ENCODE data around the gene NR2F2.

NR2F2 gene

DNA sequence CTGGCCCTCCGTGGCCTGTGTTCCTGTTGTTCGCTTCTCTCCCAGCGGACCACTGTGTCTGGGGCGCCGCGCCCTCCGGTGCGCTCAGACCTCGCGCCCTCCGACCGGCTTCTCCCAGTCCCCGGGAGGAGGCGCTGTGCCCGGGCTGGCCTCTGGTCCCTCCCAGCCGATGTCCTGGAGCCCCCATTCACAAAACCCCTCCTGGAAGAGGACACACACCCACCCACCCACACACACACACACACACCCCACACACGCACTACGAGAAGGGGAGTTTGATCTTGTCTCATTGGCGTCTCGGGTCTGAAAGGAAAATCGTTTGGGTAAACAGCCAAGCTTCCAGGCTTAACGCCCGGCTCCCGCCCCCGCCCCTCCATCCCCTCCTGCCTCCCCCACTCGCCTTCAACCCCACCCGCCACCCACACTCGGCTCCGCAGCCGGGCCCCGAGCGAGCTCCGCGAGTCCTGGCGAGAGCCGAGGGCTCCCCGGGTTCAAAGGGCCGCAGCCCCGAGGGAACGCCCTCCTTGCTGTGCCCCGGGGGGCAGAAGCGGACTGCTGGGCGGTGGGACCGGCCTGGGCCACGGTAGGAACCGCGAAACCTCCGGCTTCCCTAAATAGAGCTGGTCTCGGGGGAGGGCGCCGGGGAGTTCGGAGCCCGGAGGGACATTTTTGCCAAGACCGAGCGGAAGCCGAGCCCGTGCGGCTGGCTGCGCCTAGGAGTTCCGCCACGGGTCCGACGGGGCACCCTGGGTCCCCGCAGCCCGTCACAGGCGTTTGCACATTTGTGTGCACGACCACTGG lies 23.6 kb downstream of the NR2F2 start:
- DNase-seq (ENCODE audit: low read depth) = no peak

DNA sequence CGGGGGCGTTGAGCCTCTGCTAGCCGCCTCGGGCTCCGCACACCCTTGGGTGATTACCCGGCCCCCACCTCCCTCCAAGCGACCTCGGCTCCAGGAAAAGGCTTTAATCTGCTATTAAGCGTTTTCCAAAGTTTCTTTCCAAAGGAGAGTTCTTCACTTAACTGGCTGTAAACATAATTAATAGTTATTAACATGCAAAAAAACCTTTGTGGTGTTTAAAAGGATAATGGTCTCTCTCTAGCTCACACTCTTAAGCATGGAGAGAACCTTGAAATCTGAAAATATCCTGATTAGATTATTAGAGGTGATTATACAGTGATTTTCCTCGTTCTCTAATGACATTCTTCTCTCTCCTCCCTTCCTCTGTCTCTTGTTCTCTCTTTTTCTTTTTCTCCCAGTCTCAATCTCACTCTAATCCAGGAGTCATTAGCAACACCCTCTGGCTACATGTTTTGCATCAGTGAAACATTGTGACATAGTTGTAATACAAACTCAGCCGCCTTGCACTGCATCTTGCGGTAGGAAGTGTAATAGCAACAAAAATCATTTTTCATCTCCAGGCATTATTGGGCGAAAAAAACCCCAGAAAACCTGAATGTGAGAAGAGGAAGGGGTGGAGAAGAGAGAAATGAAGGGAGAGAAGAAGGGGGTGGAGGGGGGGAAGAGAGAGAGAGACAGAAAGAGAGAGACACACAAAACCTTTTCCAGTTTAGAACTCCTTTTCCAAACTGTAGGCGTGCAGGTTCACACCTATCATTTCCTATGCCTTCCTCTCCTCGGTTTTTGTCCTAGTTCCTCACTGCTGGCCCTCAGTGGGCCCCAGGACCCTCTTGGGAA lies 24.4 kb downstream of the NR2F2 start:
- DNase-seq (ENCODE audit: low read depth) = no peak

DNA sequence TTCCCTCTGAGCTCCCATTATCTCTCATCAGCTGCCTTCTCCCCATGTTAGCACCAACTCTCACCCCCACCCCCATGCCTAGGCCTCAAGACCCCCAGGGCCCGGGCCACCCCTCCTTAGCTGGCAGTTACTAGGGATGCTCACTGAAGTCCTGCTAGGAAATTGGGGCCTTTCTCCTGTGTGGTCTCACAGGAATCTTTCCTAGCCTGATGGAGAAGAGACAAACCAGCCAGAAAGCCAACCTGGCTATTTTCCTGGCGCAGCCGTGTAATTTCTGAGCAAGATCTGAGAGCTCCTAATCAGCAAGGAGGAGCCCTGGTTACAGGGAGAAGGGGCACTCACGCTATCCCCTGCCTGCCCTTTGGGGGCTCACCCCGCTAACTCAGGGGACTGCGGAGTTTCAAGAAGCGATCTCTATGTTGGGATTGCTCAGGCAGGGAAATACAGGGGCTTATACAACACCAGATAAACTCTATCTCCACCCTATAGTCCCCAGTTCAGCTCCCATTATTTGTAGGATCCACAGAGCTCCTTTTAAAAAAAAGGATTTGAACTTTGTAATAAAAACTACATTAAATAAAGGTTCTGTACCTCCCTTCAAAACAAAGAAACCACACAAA lies 25.2 kb downstream of the NR2F2 start:
- DNase-seq (ENCODE audit: low read depth) = no peak

DNA sequence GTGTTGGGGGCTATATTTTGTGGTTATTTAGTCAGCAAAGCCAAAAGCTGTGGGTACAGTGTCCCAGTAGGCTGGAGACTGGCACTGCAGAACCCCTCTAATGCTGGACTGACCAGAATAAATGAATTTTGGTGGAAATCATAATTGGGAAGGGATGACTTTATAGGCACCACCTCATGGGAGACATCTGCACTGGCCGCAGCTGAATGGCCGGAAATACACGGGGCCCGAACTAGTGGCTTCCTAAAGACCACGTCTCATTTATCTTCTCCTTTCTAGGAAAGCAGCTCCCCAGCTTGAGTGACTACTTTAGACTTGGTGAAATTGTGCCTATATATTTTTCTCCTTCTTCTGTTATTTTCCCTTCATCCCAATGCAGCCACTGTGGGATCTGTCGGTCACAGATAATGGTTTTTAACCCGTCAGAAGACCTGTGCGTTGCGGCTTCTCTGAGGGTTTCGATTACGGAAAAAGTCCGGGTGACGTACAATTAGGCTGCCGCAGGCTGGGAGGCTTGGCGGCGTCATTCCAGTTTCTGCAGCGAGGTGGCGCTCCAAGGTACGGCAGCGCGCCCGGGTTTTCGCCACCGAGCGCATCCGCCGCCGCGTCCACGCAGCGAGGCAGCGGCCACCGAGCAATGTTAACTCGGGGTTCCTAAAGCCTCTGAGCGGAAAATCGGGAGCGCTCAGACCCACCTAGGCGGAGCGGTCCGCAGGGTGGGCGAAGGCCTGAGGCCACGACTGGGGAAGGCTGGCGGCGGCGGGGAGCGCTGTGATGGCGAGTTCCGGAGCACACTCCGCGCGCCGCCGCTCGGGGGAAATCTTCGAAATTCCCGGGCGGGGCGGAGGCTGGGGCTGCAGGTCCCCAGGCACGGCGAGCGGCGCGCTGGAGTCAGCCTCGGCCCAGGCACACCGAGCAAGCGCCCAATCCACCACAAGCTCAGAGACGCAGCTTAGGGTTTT lies 26.3 kb downstream of the NR2F2 start:
- peak; percentile 24 for DNase-seq (ENCODE audit: low read depth)

DNA sequence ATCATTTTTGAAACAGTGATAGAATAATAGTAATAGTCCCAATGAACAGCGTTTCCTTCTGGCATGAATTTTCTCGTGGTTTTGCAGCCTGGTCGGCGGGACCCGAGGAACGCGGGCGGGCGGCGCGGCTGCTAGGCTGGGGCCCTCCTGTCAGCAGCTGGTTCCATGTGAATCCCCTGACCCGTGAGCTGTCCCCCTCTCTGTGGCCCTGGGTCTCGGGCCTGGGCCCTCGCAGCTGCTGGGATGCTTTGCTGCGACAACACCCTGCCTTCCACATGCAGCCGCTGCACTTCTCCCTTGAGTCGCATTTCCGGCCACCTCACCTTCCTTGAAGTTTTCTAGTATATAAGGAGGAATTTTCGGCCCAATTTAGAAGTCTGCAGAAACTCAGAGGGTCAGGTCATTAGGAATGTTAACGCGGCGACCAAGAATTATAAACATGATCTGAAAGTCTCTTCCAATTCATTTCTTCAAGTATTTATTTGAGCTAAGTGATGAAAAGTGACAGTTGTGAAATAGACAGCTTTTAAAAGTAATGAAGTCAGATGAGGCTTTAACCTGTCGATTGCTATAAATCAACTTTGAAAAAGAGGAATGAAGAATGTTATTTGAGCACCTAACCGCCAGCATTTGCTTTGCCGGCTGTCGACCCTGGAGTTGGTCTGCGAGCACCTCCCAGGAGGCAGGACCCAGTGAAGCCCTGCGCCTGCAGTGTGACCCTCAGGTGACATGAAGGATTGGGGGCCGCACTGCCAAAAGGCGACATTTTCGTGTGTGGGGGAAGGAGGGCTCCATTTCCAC lies 27.7 kb downstream of the NR2F2 start:
- no peak for DNase-seq (ENCODE audit: low read depth)

DNA sequence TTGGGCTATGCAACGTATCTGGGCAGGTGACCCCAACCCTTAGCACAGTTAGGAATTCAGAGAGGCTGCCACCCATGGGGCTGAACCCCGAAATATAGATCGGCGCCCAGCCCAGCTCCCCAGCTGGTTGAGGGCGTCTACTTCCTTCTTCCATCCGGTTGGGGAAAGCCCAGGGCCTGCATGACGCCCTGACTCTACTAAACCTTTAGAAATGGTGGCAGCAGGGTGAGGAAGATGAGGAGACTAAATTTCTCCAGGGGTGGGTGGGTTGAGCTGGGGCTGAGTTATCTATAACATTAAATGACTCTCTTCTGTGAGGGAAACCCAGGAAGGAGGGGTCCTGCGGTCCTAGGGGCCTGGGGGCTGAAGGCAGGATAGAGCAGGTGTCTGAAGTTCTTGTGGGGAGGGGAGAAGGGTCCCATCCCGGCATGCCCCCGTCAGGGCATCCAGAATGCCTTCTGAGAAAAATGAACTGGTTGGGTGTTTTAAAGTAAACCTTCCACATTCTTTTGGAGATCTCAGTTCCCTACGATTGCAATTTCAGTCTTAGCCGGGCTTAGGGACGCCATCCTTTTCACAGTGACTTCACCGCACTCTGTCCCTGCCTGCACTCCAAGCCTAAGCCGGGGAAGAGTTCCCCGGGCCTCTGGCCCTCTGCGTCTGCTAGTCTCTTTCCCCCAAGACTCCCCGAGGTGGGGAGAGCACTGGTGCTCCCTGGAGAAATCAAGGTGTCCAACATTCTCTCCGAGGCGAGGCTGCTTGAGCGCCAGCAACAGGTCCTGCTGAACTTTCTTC lies 28.5 kb downstream of the NR2F2 start:
- DNase-seq (ENCODE audit: low read depth) = no peak

DNA sequence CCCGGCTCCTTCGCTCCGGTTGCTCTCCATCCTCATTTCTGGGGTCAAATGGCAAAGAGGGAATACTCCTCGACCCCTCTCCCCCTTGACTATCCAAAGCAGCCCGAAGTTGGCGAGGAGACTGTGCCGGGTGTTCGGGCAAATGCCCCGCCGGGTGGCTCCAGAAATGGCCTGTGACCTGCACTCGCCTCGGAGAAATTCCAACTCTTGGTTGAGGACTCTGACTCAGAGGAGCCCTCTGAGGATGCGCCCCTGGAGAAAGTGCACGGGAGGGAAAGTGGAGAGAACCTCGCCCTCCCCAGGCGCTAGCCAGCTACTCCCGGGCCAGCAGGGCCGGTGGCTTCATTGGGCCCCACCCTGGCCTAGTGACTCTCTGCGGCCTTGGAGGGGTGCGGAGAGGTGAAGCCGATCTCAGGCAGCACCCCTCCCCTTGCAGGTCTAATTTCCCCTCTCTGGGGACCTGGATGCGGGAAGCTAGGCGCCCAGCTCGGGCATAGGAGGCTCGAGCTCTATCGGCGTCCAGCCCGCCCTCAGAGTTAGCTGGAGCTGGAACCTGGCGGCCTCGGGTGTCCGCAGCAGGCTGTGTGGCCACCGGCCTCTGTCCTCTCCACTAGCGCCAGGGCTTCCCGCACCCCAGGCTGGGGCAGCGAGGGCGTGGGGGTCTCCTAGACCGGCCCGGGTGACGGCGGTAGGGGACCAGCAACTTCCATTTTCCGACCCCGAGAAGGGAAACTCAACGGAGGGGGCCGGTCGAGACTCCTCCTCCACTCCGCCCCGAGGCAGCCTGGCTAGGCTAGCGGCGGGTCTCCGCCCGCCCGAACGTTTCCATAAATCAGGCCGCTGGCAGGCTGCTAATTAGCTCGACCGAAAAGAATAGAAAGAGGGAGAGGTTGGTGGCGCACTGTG lies 29.4 kb downstream of the NR2F2 start:
- no peak for DNase-seq (ENCODE audit: low read depth)

DNA sequence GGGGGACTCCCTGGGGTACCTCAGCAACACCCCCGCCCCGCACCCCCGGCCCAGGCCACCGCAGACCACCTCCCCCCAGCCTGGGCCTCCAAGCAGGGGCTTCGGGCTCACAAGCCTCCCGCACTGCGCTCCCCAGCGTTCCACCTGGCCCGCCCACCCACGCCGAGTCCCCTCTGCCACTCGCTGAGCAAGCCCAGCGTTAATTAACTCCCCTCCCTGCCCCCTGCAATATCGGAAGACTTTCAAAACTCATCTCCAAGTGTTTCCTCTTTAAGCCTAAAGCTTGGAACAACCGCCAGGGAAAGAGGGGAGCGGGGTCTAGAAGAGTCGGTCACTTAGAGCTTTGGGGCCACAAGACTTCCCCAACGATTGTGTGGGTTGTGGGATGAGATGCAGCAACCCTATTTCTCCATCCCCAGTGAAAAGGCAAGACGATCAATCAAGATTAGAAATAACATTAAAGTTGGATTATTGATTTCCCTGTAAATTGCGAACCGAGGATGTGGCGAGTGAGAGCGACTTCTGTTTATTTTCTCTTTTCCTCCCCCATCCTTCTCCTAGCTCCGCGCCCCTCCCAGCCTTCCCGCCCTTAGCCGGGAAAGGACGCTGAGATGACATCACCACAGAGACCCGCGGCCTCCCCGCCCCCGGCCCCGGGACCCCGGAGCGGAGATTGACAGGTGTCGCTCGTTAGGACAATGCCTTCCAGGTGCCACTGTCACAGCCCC lies 30.2 kb downstream of the NR2F2 start:
- DNase-seq (ENCODE audit: low read depth) = no peak

DNA sequence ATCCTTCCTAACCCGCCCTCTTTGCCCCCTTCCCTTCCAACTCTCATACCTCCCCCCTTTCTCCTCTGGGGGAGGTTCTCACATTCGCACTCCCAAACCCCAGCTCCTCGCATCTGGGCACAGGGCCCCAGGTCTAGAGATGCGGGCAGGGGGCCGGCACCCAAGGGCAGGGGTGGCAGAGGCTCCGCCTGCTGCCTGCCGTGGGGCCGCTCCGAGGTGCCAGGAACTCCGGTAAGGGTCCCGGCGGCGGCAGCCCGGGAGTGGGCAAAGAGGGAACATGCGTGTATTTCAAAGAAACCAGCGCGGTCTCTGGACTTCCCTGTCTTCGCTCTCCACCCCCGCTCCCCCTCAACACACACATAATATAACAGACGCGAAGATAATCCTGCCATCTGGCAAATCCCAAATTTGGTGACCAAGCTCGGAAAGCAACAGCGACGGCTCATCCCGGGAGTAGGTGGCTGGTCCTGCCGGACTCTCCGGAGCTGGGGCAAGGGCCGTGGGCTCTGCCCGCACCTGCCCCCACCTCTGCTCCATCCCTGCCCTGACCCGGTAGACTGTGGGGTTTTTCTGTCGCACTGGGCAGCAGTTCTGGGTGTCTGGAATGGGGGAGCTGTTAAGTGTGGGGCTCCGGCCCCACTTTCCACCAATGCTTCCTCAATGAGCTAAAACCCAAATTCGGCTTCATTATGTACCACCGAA lies 31.0 kb downstream of the NR2F2 start:
- DNase-seq (ENCODE audit: low read depth) = no peak

DNA sequence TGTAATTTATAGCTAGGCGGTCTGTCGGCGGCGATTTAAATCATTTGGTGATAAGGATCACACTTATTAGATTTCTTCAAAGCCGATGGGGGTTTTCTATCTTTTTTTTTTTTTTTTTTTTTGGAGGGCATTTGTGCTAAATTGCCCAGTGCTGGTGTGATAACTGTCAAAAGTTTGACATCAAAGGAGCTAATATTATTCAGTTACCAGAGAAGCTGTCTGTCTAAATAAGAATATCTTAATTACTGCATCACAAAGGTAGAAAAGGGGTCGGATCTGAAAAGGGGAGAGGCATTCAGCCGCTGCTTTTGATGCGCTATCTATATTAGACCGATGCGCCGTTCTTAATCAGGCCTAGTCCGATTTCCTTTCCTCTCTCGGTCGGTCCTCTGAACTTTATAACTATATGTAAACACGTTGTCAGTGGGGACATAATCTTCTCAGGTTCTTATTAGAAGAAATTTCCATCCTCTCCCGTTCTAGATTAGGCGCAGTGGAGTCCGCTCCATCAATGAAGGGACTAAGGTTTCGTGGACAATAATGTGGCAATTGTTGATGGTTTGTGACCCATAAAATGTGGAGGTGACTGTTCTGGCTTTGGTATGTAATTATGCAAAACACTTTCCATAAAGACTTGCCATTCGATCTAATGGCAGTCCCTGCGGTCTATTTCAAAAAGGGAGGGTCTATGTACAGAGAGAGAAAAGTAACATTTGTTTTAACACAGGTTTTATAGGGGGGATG lies 31.7 kb downstream of the NR2F2 start:
- no peak for DNase-seq (ENCODE audit: low read depth)

DNA sequence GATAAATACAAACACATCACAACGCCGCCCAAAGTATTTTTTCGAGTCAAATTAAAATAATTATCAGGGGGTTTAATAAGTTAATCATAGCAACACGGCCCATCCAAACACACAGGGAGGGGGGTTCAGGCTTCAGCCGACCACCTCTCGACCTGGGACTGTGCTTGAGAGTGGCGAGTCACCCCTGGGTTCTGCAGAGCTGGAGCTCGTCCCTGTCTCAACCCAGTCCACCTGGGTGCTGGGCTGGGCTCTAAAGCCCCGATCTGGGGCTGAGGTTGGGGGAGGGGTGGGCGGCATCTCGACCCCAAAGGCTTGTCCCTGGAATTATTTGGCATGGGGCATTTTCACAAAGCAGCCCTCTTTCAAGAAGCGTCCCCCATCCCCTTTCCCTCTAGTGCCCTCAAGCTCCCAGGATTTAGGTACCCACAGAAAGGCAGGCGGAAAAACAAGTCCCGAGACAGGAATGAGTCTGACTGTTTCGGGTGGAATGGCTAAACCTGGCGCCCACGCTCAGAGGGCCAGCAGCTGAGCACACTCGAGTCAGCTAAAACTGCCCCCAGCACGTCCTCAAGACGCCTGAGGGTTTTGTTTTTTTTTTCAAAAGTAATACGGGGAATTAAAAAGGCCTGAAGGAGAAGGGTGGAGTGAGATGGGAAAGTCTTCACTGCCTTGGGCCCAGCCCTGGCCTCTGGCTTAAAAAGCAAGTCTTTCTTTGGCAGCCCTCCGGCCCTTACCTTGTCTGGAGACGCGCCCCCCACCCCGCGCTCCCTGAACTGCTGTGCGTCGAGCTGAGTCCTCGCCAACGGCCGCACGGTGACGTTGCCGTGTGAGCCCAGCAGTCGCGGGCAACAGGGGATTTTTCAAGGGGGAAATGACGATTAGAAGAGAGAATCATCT lies 32.5 kb downstream of the NR2F2 start:
- DNase-seq (ENCODE audit: low read depth) = no peak

DNA sequence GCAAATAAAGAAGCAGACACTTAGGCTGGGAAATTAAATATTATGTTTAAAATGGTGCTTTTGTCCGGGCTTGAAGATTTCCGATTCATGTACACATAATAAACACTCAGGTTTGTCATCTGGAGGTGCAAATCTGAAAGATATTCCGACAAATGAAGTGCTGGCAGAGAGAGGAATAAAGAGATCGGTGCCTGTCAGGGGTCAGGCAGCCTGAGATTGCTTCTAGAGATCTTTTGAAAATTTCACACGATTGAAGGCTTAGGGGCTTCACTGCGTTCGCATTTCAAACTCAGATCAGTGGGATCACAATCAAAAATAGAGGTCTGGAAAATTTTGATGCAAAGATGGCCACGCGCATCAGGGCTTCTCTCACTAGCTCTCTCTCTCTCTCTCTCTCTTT lies 33.2 kb downstream of the NR2F2 start:
- no peak for DNase-seq (ENCODE audit: low read depth)

DNA sequence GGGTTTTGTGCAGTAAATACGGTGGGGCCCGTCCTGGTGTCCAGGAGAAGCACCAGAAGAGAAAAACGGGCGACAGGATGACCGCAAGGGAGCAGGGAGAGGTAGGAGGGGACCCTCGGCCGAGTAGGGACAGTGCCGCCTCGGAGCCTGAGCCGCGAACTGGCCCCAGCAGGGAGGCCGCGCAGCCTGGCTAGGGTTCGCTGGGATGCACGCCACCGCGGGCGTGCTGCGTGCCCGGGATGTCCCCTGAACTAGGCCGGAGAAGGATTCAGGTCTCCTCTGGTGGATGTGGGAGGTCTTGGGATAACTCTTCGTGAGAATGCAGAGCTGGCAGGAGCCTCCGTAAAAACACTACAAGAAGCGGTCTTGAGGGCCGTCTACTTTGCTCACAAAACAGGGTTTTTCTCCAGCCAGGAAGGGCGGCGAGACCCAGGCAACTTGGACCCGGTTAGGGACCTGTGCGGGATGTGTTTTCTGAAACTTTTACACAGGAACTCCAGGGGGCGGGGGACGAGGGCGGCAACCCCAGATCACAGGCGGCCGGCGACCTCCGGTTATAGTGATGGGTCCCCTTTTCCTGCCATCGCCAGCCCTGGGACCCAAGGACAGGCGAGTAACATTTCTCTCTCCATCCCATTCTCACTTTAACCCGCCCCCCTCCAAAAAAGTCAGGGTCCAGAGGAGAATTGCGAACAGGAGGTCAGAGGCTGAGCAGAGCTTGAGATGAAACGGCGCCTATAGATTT lies 35.5 kb downstream of the NR2F2 start:
- no peak for DNase-seq (ENCODE audit: low read depth)

DNA sequence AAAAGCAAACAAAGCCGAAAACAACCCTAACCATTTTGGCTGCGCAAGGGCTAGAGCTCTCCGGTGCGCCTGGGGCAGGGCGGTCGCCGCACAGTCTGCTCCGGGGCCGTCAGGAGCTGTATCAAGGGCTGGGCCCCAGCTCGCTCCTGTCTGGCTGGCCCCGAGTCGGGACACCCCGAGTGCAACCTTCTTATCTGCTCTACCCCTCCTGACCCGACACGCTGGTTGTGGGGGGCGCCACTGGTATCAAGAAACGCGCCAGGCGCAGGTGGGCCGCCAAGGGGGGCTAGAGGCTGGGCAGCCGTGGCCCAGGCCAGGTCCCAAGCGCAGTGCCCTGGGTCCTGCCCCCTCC lies 36.0 kb downstream of the NR2F2 start:
- DNase-seq (ENCODE audit: low read depth) = no peak

Measured in activated T-helper 9 cell treated with anti-CD3 and anti-CD28 coated beads, Interleukin-2, amount 50 U/mL, for 16 hours (primary cell).